ENCODE data around the gene GPR25. TPM values are rescaled to one million over a fixed set of nuclear protein-coding genes. Genes with fewer than 3 reads are reported as not detected.

Gene GPR25
- total and polyA plus RNA-seq, 10 of the 15 experiments (the other 5 are each of a cell fraction or from before 2014, with no cell fraction given), result not detected

DNA sequence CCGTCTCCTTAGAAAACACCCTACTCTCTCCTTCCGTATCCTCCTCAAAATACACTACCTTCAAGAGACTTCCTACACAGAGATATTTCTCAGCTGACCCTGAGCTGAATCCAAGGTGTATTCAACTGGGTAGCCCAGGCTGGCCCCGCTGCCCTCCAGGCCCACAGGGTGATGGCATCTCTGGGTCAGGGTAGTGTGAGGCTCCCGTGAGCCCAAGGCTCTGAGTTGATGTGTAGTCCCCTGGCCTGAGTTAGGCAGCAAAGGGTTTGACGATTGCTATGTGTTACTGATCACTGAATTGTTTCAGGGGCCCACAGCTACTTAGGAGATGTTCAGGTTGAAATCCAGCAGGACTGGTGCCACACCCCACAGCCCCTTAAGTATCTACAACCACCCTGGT, 28.6 kb downstream of the GPR25 start:
- FAIRE-seq (no peak), ATAC-seq (no peak), DNase-seq (ENCODE audit: low read depth, low spot score) (no peak)
- intact Hi-C loops (cut with micrococcal nuclease; ENCODE audit: unreplicated experiment), result no loop called here
- no peak overlapping the region for H3K4me2 ChIP-seq (ENCODE audit: control insufficient read depth, insufficient read depth)
- in situ Hi-C loops (cut with MboI), result no loop called here
- no peaks in the 10 kb centered on the region for H3K27me3 ChIP-seq (replicated peaks in 1 of 2; ENCODE audit: control insufficient read depth in 2 of 2, insufficient read depth in 2 of 2, low read length in 1 of 2)
- BruUV-seq (replicated peaks), result no TSS peak
- no peaks in the 10 kb centered on the region for H4K20me1 ChIP-seq (ENCODE audit: control insufficient read depth, insufficient read depth)
- H2AFZ ChIP-seq (ENCODE audit: control insufficient read depth, low read depth, low read length), result no peak overlapping the region
- WGBS (ENCODE audit: insufficient coverage, insufficient replicate concordance, low lambda C conversion rate, missing lambda C conversion rate), result 61% methylated on average over 5 of the region's 5 CpGs
- SMC1A ChIA-PET (ENCODE audit: uncharacterized antibody, unreplicated experiment), result interaction anchor here (1.5 to 11.7 kb wide), 2 partner anchors 9 to 37 kb away, joined by 5 to 193 read pairs; partner anchors contain the start of gene INAVA
- RAD21 ChIA-PET (ENCODE audit: unreplicated experiment), result interaction anchor here (0.9 kb wide), 1 partner anchor 10 kb away, joined by 4 read pairs; no protein-coding TSS in a partner anchor
- H3K27ac ChIP-seq (ENCODE audit: control insufficient read depth, insufficient read depth), result no peak overlapping the region
- no peak overlapping the region for H3K9ac ChIP-seq (ENCODE audit: control insufficient read depth, insufficient read depth, low read length)
- H3K4me1 ChIP-seq (ENCODE audit: control insufficient read depth, insufficient read depth, low read length), result peaks cover 7% of the 10 kb centered on the region
- POLR2A ChIA-PET, result no interaction called here
- no peak for TF ChIP-seq BMI1 (IDR thresholded peaks at IDR 0.05; ENCODE audit: borderline replicate concordance)
- no peak for TF ChIP-seq NFXL1 (IDR thresholded peaks at IDR 0.05; ENCODE audit: borderline replicate concordance)
- TF ChIP-seq, protein P1, sequence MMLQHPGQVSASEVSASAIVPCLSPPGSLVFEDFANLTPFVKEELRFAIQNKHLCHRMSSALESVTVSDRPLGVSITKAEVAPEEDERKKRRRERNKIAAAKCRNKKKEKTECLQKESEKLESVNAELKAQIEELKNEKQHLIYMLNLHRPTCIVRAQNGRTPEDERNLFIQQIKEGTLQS (IDR thresholded peaks at IDR 0.05; ENCODE audit: borderline replicate concordance, extremely low read depth, low read depth, low read length), result no peak
- no peak for TF ChIP-seq MTA3 (IDR thresholded peaks at IDR 0.05; ENCODE audit: borderline replicate concordance, low read length)
- TF ChIP-seq, protein P2, sequence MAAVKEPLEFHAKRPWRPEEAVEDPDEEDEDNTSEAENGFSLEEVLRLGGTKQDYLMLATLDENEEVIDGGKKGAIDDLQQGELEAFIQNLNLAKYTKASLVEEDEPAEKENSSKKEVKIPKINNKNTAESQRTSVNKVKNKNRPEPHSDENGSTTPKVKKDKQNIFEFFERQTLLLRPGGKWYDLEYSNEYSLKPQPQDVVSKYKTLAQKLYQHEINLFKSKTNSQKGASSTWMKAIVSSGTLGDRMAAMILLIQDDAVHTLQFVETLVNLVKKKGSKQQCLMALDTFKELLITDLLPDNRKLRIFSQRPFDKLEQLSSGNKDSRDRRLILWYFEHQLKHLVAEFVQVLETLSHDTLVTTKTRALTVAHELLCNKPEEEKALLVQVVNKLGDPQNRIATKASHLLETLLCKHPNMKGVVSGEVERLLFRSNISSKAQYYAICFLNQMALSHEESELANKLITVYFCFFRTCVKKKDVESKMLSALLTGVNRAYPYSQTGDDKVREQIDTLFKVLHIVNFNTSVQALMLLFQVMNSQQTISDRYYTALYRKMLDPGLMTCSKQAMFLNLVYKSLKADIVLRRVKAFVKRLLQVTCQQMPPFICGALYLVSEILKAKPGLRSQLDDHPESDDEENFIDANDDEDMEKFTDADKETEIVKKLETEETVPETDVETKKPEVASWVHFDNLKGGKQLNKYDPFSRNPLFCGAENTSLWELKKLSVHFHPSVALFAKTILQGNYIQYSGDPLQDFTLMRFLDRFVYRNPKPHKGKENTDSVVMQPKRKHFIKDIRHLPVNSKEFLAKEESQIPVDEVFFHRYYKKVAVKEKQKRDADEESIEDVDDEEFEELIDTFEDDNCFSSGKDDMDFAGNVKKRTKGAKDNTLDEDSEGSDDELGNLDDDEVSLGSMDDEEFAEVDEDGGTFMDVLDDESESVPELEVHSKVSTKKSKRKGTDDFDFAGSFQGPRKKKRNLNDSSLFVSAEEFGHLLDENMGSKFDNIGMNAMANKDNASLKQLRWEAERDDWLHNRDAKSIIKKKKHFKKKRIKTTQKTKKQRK (IDR thresholded peaks at IDR 0.05; ENCODE audit: low read depth, low read length), result no peak
- no peak for TF ChIP-seq SIX5 (IDR thresholded peaks at IDR 0.05; ENCODE audit: low read depth, low read length, severe bottlenecking)
- TF ChIP-seq HCFC1 (IDR thresholded peaks at IDR 0.05; ENCODE audit: low read length), result no peak
- no peak for TF ChIP-seq PAX8 (IDR thresholded peaks at IDR 0.05)
- TF ChIP-seq SREBF2 (IDR thresholded peaks at IDR 0.05; ENCODE audit: low read length), result no peak
- TF ChIP-seq SIN3A (IDR thresholded peaks at IDR 0.05; ENCODE audit: low read depth, low read length), result no peak
- no peak for TF ChIP-seq RAD21 (IDR thresholded peaks at IDR 0.05; ENCODE audit: insufficient read depth, low read depth, low read length)
- no peaks in the 10 kb centered on the region for H3K79me2 ChIP-seq (ENCODE audit: control insufficient read depth, insufficient read depth, low read length)
- H3K36me3 ChIP-seq (ENCODE audit: control insufficient read depth in 2 of 2, insufficient read depth in 2 of 2, low read length in 1 of 2), result peaks cover 0 to 26% of the 10 kb centered on the region in 2 experiments; a peak in 2 of 4 replicates
- no peaks in the 10 kb centered on the region for H3K9me3 ChIP-seq (replicated peaks; ENCODE audit: control insufficient read depth, insufficient read depth, low read length)
- no peak overlapping the region for H3K4me3 ChIP-seq
- CTCF ChIA-PET, result interaction anchor here (0.7 to 9.2 kb wide), 4 partner anchors 9 to 125 kb away, joined by 4 to 131 read pairs (median 4); partner anchors contain the start of gene INAVA
